CD4-positive, alpha-beta memory T cell (primary cell): ENCODE results near the gene TWIST1. TPM values are rescaled to one million over a fixed set of nuclear protein-coding genes. Genes with fewer than 3 reads are reported as not detected.

Source experiments
- CTCF ChIA-PET: fragments of 350-600 bp; sonication (Branson Sonifier 250); formaldehyde crosslinking; loops from one replicate; lab custom pipeline; 2021; ENCODE audit warnings: inconsistent platforms; ENCODE audit not compliant: partially characterized antibody; lab: Charles Lee
- POLR2A ChIA-PET: fragments of 350-600 bp; sonication (Branson Sonifier 250); formaldehyde crosslinking; loops from one replicate; lab custom pipeline; 2021; ENCODE audit not compliant: partially characterized antibody; lab: Charles Lee
- DNase-seq, 5 donors: peaks; one replicate each; pipeline versions ENCODE4 v3.0.0 to v3.0.0-alpha.2; 2020 to 2022; ENCODE audit warnings: mixed read lengths in 1 of 5
- H3K27ac ChIP-seq: one replicate; pipeline ENCODE4 v1.7.0; 2013; ENCODE audit warnings: low read depth, low read length
- H3K27me3 ChIP-seq: 2 replicates; pipeline ENCODE4 v1.7.0; 2013; ENCODE audit warnings: mild to moderate bottlenecking, low read length, moderate library complexity; ENCODE audit not compliant: insufficient read depth
- H3K36me3 ChIP-seq: 2 replicates; pipeline ENCODE4 v1.7.0; 2013; ENCODE audit warnings: mild to moderate bottlenecking, low read length, moderate library complexity; ENCODE audit not compliant: insufficient read depth
- H3K4me1 ChIP-seq: 2 replicates; pipeline ENCODE4 v1.7.0; 2013; ENCODE audit warnings: mild to moderate bottlenecking, low read length, moderate library complexity; ENCODE audit not compliant: insufficient read depth
- H3K4me3 ChIP-seq, 2 donors: one replicate each; pipeline ENCODE4 v1.7.0; 2013; ENCODE audit warnings: low read length in 2 of 2, mild to moderate bottlenecking in 1 of 2
- H3K9me3 ChIP-seq, 2 donors: one replicate each; pipeline ENCODE4 v1.7.0; 2013; ENCODE audit warnings: low read length in 2 of 2, control low read depth in 1 of 2; ENCODE audit not compliant: control insufficient read depth in 1 of 2
- H3K27ac Mint-ChIP-seq, 7 donors: one replicate each; pipeline ENCODE4 v1.8.0; 2020 to 2021; ENCODE audit warnings: mixed read lengths in 7 of 7, mild to moderate bottlenecking in 6 of 7, inconsistent platforms in 3 of 7, moderate library complexity in 3 of 7
- H3K27me3 Mint-ChIP-seq, 2 donors: one replicate each; pipeline ENCODE4 v1.8.0; 2020 to 2021; ENCODE audit warnings: mixed read lengths in 2 of 2
- H3K36me3 Mint-ChIP-seq, 2 donors: one replicate each; pipeline ENCODE4 v1.8.0; 2020 to 2021; ENCODE audit warnings: mixed read lengths in 2 of 2, inconsistent platforms in 1 of 2, mild to moderate bottlenecking in 1 of 2
- H3K4me1 Mint-ChIP-seq, 4 donors: one replicate each; pipeline ENCODE4 v1.8.0; 2020 to 2021; ENCODE audit warnings: mixed read lengths in 4 of 4, mild to moderate bottlenecking in 1 of 4
- H3K4me3 Mint-ChIP-seq, 8 donors: one replicate each; pipeline ENCODE4 v1.8.0; 2020 to 2021; ENCODE audit warnings: mixed read lengths in 8 of 8, mild to moderate bottlenecking in 7 of 8, moderate library complexity in 6 of 8, inconsistent platforms in 3 of 8
- H3K9me3 Mint-ChIP-seq, 8 donors: one replicate each; pipeline ENCODE4 v1.8.0; 2020 to 2021; ENCODE audit warnings: mixed read lengths in 8 of 8, mild to moderate bottlenecking in 5 of 8, inconsistent platforms in 3 of 8, moderate library complexity in 1 of 8
- intact Hi-C: fragments of 100-400 bp; cut with micrococcal nuclease; formaldehyde crosslinking; loops from one replicate; pipeline ENCODE4 v1.15.1; 2023
- polyA plus RNA-seq, 2 donors: library from polyadenylated mRNA; unstranded; fragments of 300-500 nt; fragmentation: Illumina TruSeq; gene quantifications; one replicate each; pipeline ENCODE4 v1.2.3, GENCODE V29; 2021
- total RNA-seq, 2 experiments: library from RNA; stranded (reverse); gene quantifications; one replicate each; pipeline ENCODE4 v1.2.3, GENCODE V29; 2021

The TWIST1 gene
- total and polyA plus RNA-seq, 4 experiments from 2014 or later, result not detected

- H3K27ac Mint-ChIP-seq, result no peak overlapping the region
- intact Hi-C loops, result no loop called here
- H3K4me1 Mint-ChIP-seq, result peaks cover 0 to 4% (median 0%) of the 10 kb centered on the region in 4 donors
- CTCF ChIA-PET, result no interaction called here
- POLR2A ChIA-PET, result no interaction called here
- H3K4me3 Mint-ChIP-seq, result no peak overlapping the region
- Histone ChIP-seq H3K36me3 (no peaks in the 10 kb centered on the region), H3K27me3 (peaks cover 33% of the 10 kb centered on the region), H3K4me1 (no peaks in the 10 kb centered on the region), H3K27ac (no peak overlapping the region), H3K4me3 (no peak overlapping the region), H3K9me3 (no peaks in the 10 kb centered on the region)
- DNase-seq, result no peak
- H3K27me3 Mint-ChIP-seq, result peaks cover 61 to 65% of the 10 kb centered on the region in 2 donors
- peaks cover 1 to 4% of the 10 kb centered on the region in 2 donors for H3K36me3 Mint-ChIP-seq
- peaks cover 0 to 40% (median 25%) of the 10 kb centered on the region in 8 donors for H3K9me3 Mint-ChIP-seq
These were observed 10.4 kb downstream of the TWIST1 start for GRCh38 chr7:19107081-19107355.

DNA sequence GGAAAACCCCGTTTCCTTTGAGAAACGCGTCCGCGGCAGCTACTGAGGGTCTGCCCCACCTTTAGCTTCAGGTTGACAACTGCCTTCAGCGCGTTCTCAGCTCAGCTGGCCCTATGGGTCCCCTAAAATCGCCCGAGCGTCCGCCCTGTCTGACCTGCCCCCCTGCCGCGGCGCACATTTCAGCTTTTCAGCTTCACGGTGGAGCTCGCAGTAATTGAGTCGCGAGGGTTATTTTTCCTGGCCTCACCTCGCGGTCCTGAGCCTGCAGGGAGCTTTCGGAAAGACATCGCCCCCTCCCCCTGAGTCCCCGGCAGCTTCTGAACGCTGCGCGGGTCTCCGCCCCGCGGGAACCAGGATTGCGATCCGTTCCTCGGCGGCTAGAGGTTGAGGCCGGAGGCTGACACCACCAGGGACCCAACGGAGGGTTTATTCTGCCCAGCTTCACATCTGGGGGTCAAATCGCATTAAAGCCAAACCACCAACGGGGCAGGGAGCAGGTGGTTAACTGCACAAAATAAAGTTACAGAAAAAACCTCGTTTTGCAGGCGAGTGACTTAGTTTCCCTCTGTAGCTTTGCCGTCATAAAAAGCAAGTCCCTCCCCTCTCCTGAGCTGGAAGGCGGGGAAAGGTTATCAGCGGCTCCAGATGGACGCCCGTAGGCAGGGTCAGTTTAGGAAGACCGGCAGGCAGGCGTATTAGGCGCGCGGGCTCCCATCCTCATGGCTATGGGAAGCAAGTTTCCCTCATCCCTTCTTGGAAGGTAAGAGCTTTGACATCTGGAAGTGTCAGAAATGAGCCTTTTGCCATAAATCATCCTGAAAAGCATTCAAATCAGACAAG, 11.0 kb downstream of the TWIST1 start:
- peaks cover 28% of the 10 kb centered on the region for H3K27me3 ChIP-seq
- POLR2A ChIA-PET, result no interaction called here

GRCh38 chr7:19105546-19105945, 11.9 kb downstream of the TWIST1 start:
- H3K4me1 Mint-ChIP-seq, result peaks cover 0 to 4% (median 0%) of the 10 kb centered on the region in 4 donors
- Histone ChIP-seq H3K4me3 (no peak overlapping the region), H3K36me3 (no peaks in the 10 kb centered on the region), H3K27me3 (peaks cover 23% of the 10 kb centered on the region), H3K27ac (no peak overlapping the region), H3K4me1 (no peaks in the 10 kb centered on the region), H3K9me3 (peaks cover 0 to 3% of the 10 kb centered on the region in 2 donors)
- no peak overlapping the region for H3K27ac Mint-ChIP-seq
- ChIA-PET CTCF (no interaction called here), POLR2A (no interaction called here)
- H3K27me3 Mint-ChIP-seq, result peaks cover 49 to 53% of the 10 kb centered on the region in 2 donors
- peaks cover 0 to 33% (median 19%) of the 10 kb centered on the region in 8 donors for H3K9me3 Mint-ChIP-seq
- peaks cover 1 to 4% of the 10 kb centered on the region in 2 donors for H3K36me3 Mint-ChIP-seq
- DNase-seq, result no peak
- no peak overlapping the region for H3K4me3 Mint-ChIP-seq
- intact Hi-C loops, result no loop called here

More for the DNA sequence above, 11.0 kb downstream of the TWIST1 start:
- H3K9me3 Mint-ChIP-seq, result peaks cover 0 to 38% (median 23%) of the 10 kb centered on the region in 8 donors
- intact Hi-C loops, result no loop called here
- peaks cover 0 to 3% of the 10 kb centered on the region in 2 donors for H3K9me3 ChIP-seq
- H3K27me3 Mint-ChIP-seq, result peaks cover 56 to 61% of the 10 kb centered on the region in 2 donors
- no peak overlapping the region for H3K4me3 ChIP-seq
- no peak overlapping the region for H3K27ac Mint-ChIP-seq
- H3K4me3 Mint-ChIP-seq, result peak overlapping the region in 1 of 8 donors; percentile 24
- peaks cover 0 to 4% (median 0%) of the 10 kb centered on the region in 4 donors for H3K4me1 Mint-ChIP-seq
- peaks cover 1 to 4% of the 10 kb centered on the region in 2 donors for H3K36me3 Mint-ChIP-seq
- no peak overlapping the region for H3K27ac ChIP-seq
- no peaks in the 10 kb centered on the region for H3K36me3 ChIP-seq
- CTCF ChIA-PET, result no interaction called here
- H3K4me1 ChIP-seq, result no peaks in the 10 kb centered on the region
- no peak for DNase-seq

- ChIA-PET POLR2A (no interaction called here), CTCF (no interaction called here)
- Mint-ChIP-seq H3K27ac (no peak overlapping the region), H3K9me3 (peaks cover 0 to 30% (median 17%) of the 10 kb centered on the region in 8 donors), H3K36me3 (peaks cover 1 to 4% of the 10 kb centered on the region in 2 donors), H3K4me1 (peaks cover 0 to 4% (median 0%) of the 10 kb centered on the region in 4 donors), H3K4me3 (no peak overlapping the region), H3K27me3 (peaks cover 45 to 48% of the 10 kb centered on the region in 2 donors)
- intact Hi-C loops, result no loop called here
- DNase-seq, result no peak
- no peak overlapping the region for H3K27ac ChIP-seq
- H3K9me3 ChIP-seq, result peaks cover 0 to 3% of the 10 kb centered on the region in 2 donors
- no peaks in the 10 kb centered on the region for H3K36me3 ChIP-seq
- H3K4me1 ChIP-seq, result no peaks in the 10 kb centered on the region
- peaks cover 20% of the 10 kb centered on the region for H3K27me3 ChIP-seq
- H3K4me3 ChIP-seq, result no peak overlapping the region
These were observed 12.6 kb downstream of the TWIST1 start for GRCh38 chr7:19104811-19105210.

DNA sequence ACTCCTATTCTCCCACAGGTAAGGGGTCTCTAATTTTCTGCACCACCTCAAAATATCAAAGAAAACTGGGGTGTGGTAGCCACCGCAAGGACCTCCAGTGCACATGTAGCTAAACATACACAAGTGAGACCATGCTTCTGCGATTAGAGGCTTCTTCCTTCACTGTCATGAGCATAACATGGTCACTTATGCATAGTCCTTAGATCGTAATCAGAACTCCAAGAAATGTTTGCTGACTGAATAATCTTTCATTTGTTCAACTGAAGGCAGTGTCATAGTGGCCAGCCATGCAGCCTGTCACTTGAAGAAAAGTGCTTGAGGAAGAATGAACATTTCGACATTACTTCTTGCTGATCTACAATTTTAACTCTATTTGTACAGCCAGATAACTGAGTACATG, 14.6 kb downstream of the TWIST1 start:
- POLR2A ChIA-PET, result no interaction called here
- no peak overlapping the region for H3K27ac Mint-ChIP-seq
- H3K9me3 Mint-ChIP-seq, result peaks cover 0 to 25% (median 8%) of the 10 kb centered on the region in 8 donors
- H3K27me3 Mint-ChIP-seq, result peaks cover 28 to 32% of the 10 kb centered on the region in 2 donors
- Histone ChIP-seq H3K27ac (no peak overlapping the region), H3K4me3 (no peak overlapping the region), H3K36me3 (no peaks in the 10 kb centered on the region), H3K4me1 (no peaks in the 10 kb centered on the region), H3K27me3 (peaks cover 14% of the 10 kb centered on the region), H3K9me3 (peaks cover 0 to 3% of the 10 kb centered on the region in 2 donors)
- peaks cover 0 to 4% (median 0%) of the 10 kb centered on the region in 4 donors for H3K4me1 Mint-ChIP-seq
- H3K36me3 Mint-ChIP-seq, result peaks cover 0 to 1% of the 10 kb centered on the region in 2 donors
- no peak for DNase-seq
- intact Hi-C loops, result no loop called here
- H3K4me3 Mint-ChIP-seq, result no peak overlapping the region
- CTCF ChIA-PET, result no interaction called here

DNA sequence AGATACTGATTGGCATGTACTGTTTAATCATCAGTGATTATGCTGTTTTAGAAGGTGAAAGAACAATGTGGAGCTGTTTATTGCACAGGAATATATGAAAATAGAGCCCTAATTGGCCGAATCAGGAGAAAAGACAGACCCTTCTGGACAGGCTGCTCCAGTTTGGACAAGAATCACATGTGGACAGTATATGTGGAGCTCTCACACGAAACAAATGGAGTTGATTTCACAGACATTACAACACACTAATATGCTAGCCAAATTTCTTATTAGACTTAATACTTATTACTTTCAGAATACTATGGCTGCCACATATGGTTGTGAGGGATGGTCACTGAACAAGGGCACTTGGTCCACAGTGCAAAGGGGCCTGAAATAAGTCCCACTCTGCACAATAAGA, 15.5 kb downstream of the TWIST1 start:
- Mint-ChIP-seq H3K36me3 (peaks cover 0 to 1% of the 10 kb centered on the region in 2 donors), H3K9me3 (peaks cover 0 to 25% (median 5%) of the 10 kb centered on the region in 8 donors), H3K4me1 (no peaks in the 10 kb centered on the region), H3K27ac (no peak overlapping the region), H3K27me3 (peaks cover 22 to 23% of the 10 kb centered on the region in 2 donors), H3K4me3 (no peak overlapping the region)
- Histone ChIP-seq H3K4me3 (no peak overlapping the region), H3K9me3 (peaks cover 0 to 3% of the 10 kb centered on the region in 2 donors), H3K4me1 (no peaks in the 10 kb centered on the region), H3K27ac (no peak overlapping the region), H3K27me3 (peaks cover 9% of the 10 kb centered on the region), H3K36me3 (no peaks in the 10 kb centered on the region)
- ChIA-PET CTCF (no interaction called here), POLR2A (no interaction called here)
- intact Hi-C loops, result no loop called here
- DNase-seq, result no peak

DNA sequence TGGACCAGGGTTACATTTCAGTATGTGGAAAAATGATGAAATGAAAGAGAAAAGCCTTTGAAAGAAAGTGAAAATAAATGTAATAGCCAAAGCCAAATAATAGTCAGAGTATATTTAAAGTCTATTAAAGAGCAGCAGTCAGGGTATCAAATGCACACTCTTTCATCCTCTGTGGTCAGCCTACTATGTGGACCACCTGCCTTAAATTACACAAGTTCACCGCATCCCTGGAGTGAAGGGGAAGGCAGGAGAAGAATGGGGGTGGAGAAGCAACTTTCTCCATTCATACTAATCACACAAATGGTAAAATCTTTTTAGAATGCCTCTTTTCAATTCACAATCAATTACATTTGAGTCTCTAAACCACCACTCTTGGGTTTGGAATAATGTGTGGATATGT, 16.0 kb downstream of the TWIST1 start:
- intact Hi-C loops, result no loop called here
- H3K4me3 ChIP-seq, result no peak overlapping the region
- DNase-seq, result no peak
- Mint-ChIP-seq H3K27ac (no peak overlapping the region), H3K9me3 (peaks cover 0 to 25% (median 5%) of the 10 kb centered on the region in 8 donors), H3K4me1 (no peaks in the 10 kb centered on the region), H3K27me3 (peaks cover 21% of the 10 kb centered on the region in 2 donors), H3K4me3 (no peak overlapping the region), H3K36me3 (peaks cover 0 to 1% of the 10 kb centered on the region in 2 donors)
- CTCF ChIA-PET, result no interaction called here
- H3K4me1 ChIP-seq, result no peaks in the 10 kb centered on the region
- no peak overlapping the region for H3K27ac ChIP-seq
- H3K27me3 ChIP-seq, result peaks cover 6% of the 10 kb centered on the region
- POLR2A ChIA-PET, result no interaction called here
- no peaks in the 10 kb centered on the region for H3K36me3 ChIP-seq
- H3K9me3 ChIP-seq, result peaks cover 0 to 3% of the 10 kb centered on the region in 2 donors
